HepG2 (cell line): ENCODE data around the gene PCARE. TPM values are rescaled to one million over a fixed set of nuclear protein-coding genes. Genes with fewer than 3 reads are reported as not detected.

ENCODE experiments used
- ATAD3A ChIP-seq: sonication (generic); formaldehyde crosslinking; IDR thresholded peaks from 2 replicates; pipeline ENCODE4 v1.4.0; 2020; ENCODE audit warnings: missing genetic modification reagents
- ELF4 ChIP-seq: sonication (generic); formaldehyde crosslinking; IDR thresholded peaks from 2 replicates; pipeline ENCODE4 v1.5.0; 2020; ENCODE audit warnings: missing genetic modification reagents, mild to moderate bottlenecking, moderate library complexity, borderline replicate concordance
- IKZF5 ChIP-seq: IDR thresholded peaks from 2 replicates; pipeline ENCODE4 v1.6.1; 2018; ENCODE audit warnings: missing genetic modification reagents, mild to moderate bottlenecking, missing compliant biosample characterization
- KLF6 ChIP-seq: IDR thresholded peaks from 2 replicates; pipeline ENCODE4 v1.8.0; 2016; ENCODE audit warnings: missing biosample characterization, missing genetic modification reagents
- MAZ ChIP-seq, 2 experiments: sonication (generic) in 1 of 2; formaldehyde crosslinking in 1 of 2; IDR thresholded peaks; 2 replicates each; pipeline versions ENCODE4 v1.5.0 to v1.6.1; 2012 to 2020; ENCODE audit warnings: low read depth in 2 of 2, mild to moderate bottlenecking in 2 of 2, borderline replicate concordance in 1 of 2, improper control_type of control experiment in 1 of 2, low read length in 1 of 2, missing genetic modification reagents in 1 of 2, moderate library complexity in 1 of 2
- NFATC3 ChIP-seq: sonication (generic); formaldehyde crosslinking; IDR thresholded peaks from 2 replicates; pipeline ENCODE4 v1.5.1; 2020; ENCODE audit warnings: mild to moderate bottlenecking, missing genetic modification reagents
- NR2C2 ChIP-seq: sonication (generic); formaldehyde crosslinking; IDR thresholded peaks from 2 replicates; pipeline ENCODE4 v1.4.0; 2020; ENCODE audit warnings: missing genetic modification reagents, mild to moderate bottlenecking, moderate library complexity, borderline replicate concordance
- NR2F6 ChIP-seq, 2 experiments: IDR thresholded peaks; 2 replicates each; pipeline ENCODE4 v1.6.1; 2016; ENCODE audit warnings: antibody characterized with exemption in 1 of 2, mild to moderate bottlenecking in 1 of 2
- PRMT3 ChIP-seq: sonication (generic); formaldehyde crosslinking; IDR thresholded peaks from 2 replicates; pipeline ENCODE4 v1.8.1; 2022; ENCODE audit warnings: low read depth, mild to moderate bottlenecking, moderate library complexity, missing genetic modification reagents, borderline replicate concordance
- STAT6 ChIP-seq: sonication (generic); formaldehyde crosslinking; IDR thresholded peaks from 2 replicates; pipeline ENCODE4 v1.4.0; 2020; ENCODE audit warnings: missing genetic modification reagents, mild to moderate bottlenecking, borderline replicate concordance
- TCF7 ChIP-seq: sonication (generic); IDR thresholded peaks from 2 replicates; pipeline ENCODE4 v1.6.1; 2016; ENCODE audit warnings: antibody characterized with exemption, low read depth
- THYN1 ChIP-seq: sonication (generic); formaldehyde crosslinking; IDR thresholded peaks from 2 replicates; pipeline ENCODE4 v1.8.1; 2023; ENCODE audit warnings: low read depth, mild to moderate bottlenecking, moderate library complexity, missing genetic modification reagents, borderline replicate concordance
- ZNF333 ChIP-seq: sonication (generic); formaldehyde crosslinking; IDR thresholded peaks from 2 replicates; pipeline ENCODE4 v1.4.0; 2020; ENCODE audit warnings: mild to moderate bottlenecking, missing genetic modification reagents, borderline replicate concordance
- ZNF383 ChIP-seq: sonication (generic); formaldehyde crosslinking; IDR thresholded peaks from 2 replicates; pipeline ENCODE4 v1.4.0; 2020; ENCODE audit warnings: missing genetic modification reagents, mild to moderate bottlenecking, borderline replicate concordance
- ZNF607 ChIP-seq: sonication (generic); formaldehyde crosslinking; IDR thresholded peaks from 2 replicates; pipeline ENCODE4 v1.5.1; 2020; ENCODE audit warnings: missing genetic modification reagents, mild to moderate bottlenecking, borderline replicate concordance
- ZNF777 ChIP-seq: sonication (generic); formaldehyde crosslinking; IDR thresholded peaks from 2 replicates; pipeline ENCODE4 v1.4.0; 2020; ENCODE audit warnings: missing genetic modification reagents
- ZSCAN5A ChIP-seq: sonication (generic); formaldehyde crosslinking; IDR thresholded peaks from 2 replicates; pipeline ENCODE4 v1.8.0; 2022; ENCODE audit warnings: mild to moderate bottlenecking, missing genetic modification reagents, borderline replicate concordance
- polyA plus RNA-seq, 8 experiments: library from polyadenylated mRNA; depleted of rRNA in 3 of 8; stranded (reverse) in 7 of 8; unstranded in 1 of 8; fragments of >200 nt; fragmentation: Illumina TruSeq in 4 of 8; extraction: Trizol in 4 of 8; gene quantifications; 2 replicates each; pipeline versions ENCODE4 v1.2.1 to v1.2.3, GENCODE V29; 2011 to 2016; ENCODE audit warnings: low read depth in 4 of 8, missing spikeins in 1 of 8, mixed read lengths in 1 of 8; ENCODE audit not compliant: insufficient read depth in 1 of 8
- total RNA-seq, 5 experiments: library from RNA; depleted of rRNA; stranded (reverse); fragments of >200 nt; fragmentation: Illumina TruSeq; extraction: Trizol; gene quantifications; 2 replicates each; pipeline ENCODE4 v1.2.3, GENCODE V29; 2016; ENCODE audit warnings: low read depth in 1 of 5
- TF ChIP-seq, protein P1 (sequence below): sonication (generic); formaldehyde crosslinking; IDR thresholded peaks from 2 replicates; pipeline ENCODE4 v1.4.0; 2020; ENCODE audit warnings: missing genetic modification reagents

The PCARE gene
- total and polyA plus RNA-seq, 2 of the 13 experiments (the other 11 are each of a cell fraction or from before 2014, with no cell fraction given): not detected

DNA sequence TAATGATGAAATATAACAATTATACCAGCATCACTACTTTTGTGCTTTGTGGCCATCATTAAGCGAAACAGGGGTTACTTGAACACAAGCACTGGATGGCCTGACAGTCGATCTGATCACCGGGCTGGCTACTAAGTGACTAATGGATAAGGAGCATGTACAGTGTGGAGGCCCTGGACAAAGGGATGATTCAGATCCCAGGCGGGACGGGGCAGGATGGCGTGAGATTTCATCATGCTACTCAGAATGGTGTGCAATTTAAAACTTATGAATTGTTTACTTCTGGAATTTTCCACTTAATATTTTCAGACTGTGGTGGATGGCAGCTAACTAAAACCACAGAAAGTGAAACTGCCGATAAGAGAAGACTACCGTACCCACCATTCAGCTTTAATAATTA is 33.9 kb upstream of the PCARE start (continued):
- TF ChIP-seq IKZF5 (CRISPR knock-in tag) (no peak), STAT6 (CRISPR knock-in tag) (no peak), TCF7 (no peak), PRMT3 (CRISPR knock-in tag) (no peak), NFATC3 (CRISPR knock-in tag) (no peak), THYN1 (CRISPR knock-in tag) (no peak), MAZ (IDR thresholded peaks at IDR 0.05; ENCODE audit: borderline replicate concordance, low read depth, low read length) (no peak), MAZ (CRISPR knock-in tag; IDR thresholded peaks at IDR 0.05; ENCODE audit: low read depth) (no peak), ELF4 (CRISPR knock-in tag) (no peak), NR2F6 (IDR thresholded peaks at IDR 0.05) (no peak), NR2F6 (CRISPR knock-in tag; IDR thresholded peaks at IDR 0.05) (no peak), ZNF333 (no peak), ATAD3A (no peak), NR2C2 (0 out of 2 replicates have a peak, but pooled peaks have one; percentile 29), ZSCAN5A (no peak), ZNF383 (no peak), KLF6 (CRISPR knock-in tag) (0 out of 2 replicates have a peak, but pooled peaks have one; percentile 53), ZNF607 (CRISPR knock-in tag) (no peak), ZNF777 (CRISPR knock-in tag) (no peak)
- TF ChIP-seq, protein P1, sequence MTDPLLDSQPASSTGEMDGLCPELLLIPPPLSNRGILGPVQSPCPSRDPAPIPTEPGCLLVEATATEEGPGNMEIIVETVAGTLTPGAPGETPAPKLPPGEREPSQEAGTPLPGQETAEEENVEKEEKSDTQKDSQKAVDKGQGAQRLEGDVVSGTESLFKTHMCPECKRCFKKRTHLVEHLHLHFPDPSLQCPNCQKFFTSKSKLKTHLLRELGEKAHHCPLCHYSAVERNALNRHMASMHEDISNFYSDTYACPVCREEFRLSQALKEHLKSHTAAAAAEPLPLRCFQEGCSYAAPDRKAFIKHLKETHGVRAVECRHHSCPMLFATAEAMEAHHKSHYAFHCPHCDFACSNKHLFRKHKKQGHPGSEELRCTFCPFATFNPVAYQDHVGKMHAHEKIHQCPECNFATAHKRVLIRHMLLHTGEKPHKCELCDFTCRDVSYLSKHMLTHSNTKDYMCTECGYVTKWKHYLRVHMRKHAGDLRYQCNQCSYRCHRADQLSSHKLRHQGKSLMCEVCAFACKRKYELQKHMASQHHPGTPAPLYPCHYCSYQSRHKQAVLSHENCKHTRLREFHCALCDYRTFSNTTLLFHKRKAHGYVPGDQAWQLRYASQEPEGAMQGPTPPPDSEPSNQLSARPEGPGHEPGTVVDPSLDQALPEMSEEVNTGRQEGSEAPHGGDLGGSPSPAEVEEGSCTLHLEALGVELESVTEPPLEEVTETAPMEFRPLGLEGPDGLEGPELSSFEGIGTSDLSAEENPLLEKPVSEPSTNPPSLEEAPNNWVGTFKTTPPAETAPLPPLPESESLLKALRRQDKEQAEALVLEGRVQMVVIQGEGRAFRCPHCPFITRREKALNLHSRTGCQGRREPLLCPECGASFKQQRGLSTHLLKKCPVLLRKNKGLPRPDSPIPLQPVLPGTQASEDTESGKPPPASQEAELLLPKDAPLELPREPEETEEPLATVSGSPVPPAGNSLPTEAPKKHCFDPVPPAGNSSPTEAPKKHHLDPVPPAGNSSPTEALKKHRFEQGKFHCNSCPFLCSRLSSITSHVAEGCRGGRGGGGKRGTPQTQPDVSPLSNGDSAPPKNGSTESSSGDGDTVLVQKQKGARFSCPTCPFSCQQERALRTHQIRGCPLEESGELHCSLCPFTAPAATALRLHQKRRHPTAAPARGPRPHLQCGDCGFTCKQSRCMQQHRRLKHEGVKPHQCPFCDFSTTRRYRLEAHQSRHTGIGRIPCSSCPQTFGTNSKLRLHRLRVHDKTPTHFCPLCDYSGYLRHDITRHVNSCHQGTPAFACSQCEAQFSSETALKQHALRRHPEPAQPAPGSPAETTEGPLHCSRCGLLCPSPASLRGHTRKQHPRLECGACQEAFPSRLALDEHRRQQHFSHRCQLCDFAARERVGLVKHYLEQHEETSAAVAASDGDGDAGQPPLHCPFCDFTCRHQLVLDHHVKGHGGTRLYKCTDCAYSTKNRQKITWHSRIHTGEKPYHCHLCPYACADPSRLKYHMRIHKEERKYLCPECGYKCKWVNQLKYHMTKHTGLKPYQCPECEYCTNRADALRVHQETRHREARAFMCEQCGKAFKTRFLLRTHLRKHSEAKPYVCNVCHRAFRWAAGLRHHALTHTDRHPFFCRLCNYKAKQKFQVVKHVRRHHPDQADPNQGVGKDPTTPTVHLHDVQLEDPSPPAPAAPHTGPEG (CRISPR knock-in tag): no peak
